IMR-90 (cell line): Measurements from ENCODE around the gene HEXA. TPM values are rescaled to one million over a fixed set of nuclear protein-coding genes. Genes with fewer than 3 reads are reported as not detected.

ENCODE experiments used
- ATAC-seq: fragments of 200-7000 bp; cut with Tn5 transposase; 2 replicates; pipeline ENCODE4 v1.9.1; 2020; ENCODE audit warnings: low read depth, mild to moderate bottlenecking, moderate library complexity
- BruUV-seq: library from RNA; stranded (reverse); fragments of 400-500 nt; replicated peaks from 2 replicates; lab custom pipeline; 2021; lab: Mats Ljungman, UMichigan
- CTCF ChIA-PET: fragments of 300-600 bp; formaldehyde crosslinking; extraction: SDS; loops from one replicate; lab custom pipeline; 2021; ENCODE audit warnings: antibody characterized with exemption; lab: Yijun Ruan, JAX
- POLR2A ChIA-PET: fragments of 300-600 bp; sonication (Branson Sonifier 250); formaldehyde crosslinking; loops from one replicate; lab custom pipeline; 2022; ENCODE audit warnings: antibody characterized with exemption; ENCODE audit not compliant: unreplicated experiment; lab: Charles Lee
- DNase-seq: peaks from one replicate; pipeline ENCODE4 v3.0.0; 2013
- H2AFZ ChIP-seq: replicated peaks from 2 replicates; pipeline ENCODE3; 2013; ENCODE audit warnings: low read length, mild to moderate bottlenecking; ENCODE audit not compliant: poor library complexity
- H2AK5ac ChIP-seq: 2 replicates; pipeline ENCODE4 v1.6.1; 2013; ENCODE audit warnings: low read depth, low read length, inconsistent platforms
- H2AK9ac ChIP-seq: replicated peaks from 2 replicates; pipeline ENCODE3; 2013; ENCODE audit warnings: mild to moderate bottlenecking, low read depth, low read length, moderate library complexity; ENCODE audit not compliant: poor library complexity
- H2BK120ac ChIP-seq: 2 replicates; pipeline ENCODE4 v1.6.1; 2013; ENCODE audit warnings: low read depth, low read length, inconsistent platforms
- H2BK15ac ChIP-seq: 3 replicates; pipeline ENCODE4 v1.6.1; 2013; ENCODE audit warnings: low read depth, low read length, inconsistent platforms
- H2BK20ac ChIP-seq: 2 replicates; pipeline ENCODE4 v1.6.1; 2013; ENCODE audit warnings: low read depth, mild to moderate bottlenecking, inconsistent platforms, low read length, moderate library complexity
- H2BK5ac ChIP-seq: 2 replicates; pipeline ENCODE4 v1.6.1; 2013; ENCODE audit warnings: mild to moderate bottlenecking, low read depth, low read length, inconsistent platforms; ENCODE audit not compliant: poor library complexity, severe bottlenecking
- H3K14ac ChIP-seq: replicated peaks from 2 replicates; pipeline ENCODE4 v1.6.1; 2013; ENCODE audit warnings: low read depth, low read length, inconsistent platforms
- H3K18ac ChIP-seq: 2 replicates; pipeline ENCODE4 v1.6.1; 2013; ENCODE audit warnings: low read depth, low read length, control low read depth
- H3K23ac ChIP-seq: 2 replicates; pipeline ENCODE4 v1.6.1; 2013; ENCODE audit warnings: low read depth, low read length, inconsistent platforms
- H3K27ac ChIP-seq: 2 replicates; pipeline ENCODE4 v1.5.1; 2013; ENCODE audit warnings: mild to moderate bottlenecking, control low read depth, low read length; ENCODE audit not compliant: insufficient read depth
- H3K27me3 ChIP-seq: 2 replicates; pipeline ENCODE4 v1.6.1; 2013; ENCODE audit warnings: low read length; ENCODE audit not compliant: control insufficient read depth, insufficient read depth
- H3K36me3 ChIP-seq: 2 replicates; pipeline ENCODE4 v1.6.1; 2013; ENCODE audit warnings: low read length, mixed read lengths; ENCODE audit not compliant: control insufficient read depth, insufficient read depth
- H3K4ac ChIP-seq: 2 replicates; pipeline ENCODE4 v1.6.1; 2013; ENCODE audit warnings: low read depth, low read length, inconsistent platforms
- H3K4me1 ChIP-seq: 2 replicates; pipeline ENCODE4 v1.6.1; 2013; ENCODE audit warnings: low read length, mixed read lengths; ENCODE audit not compliant: control insufficient read depth, insufficient read depth
- H3K4me2 ChIP-seq: 2 replicates; pipeline ENCODE4 v1.6.1; 2013; ENCODE audit warnings: low read depth, mild to moderate bottlenecking, control low read depth, low read length, moderate library complexity
- H3K4me3 ChIP-seq: 2 replicates; pipeline ENCODE4 v1.5.1; 2013; ENCODE audit warnings: low read depth, mild to moderate bottlenecking, control low read depth, low read length, moderate library complexity; ENCODE audit not compliant: insufficient read depth
- H3K56ac ChIP-seq: 2 replicates; pipeline ENCODE4 v1.6.1; 2013; ENCODE audit warnings: low read length, inconsistent platforms; ENCODE audit not compliant: insufficient read depth; ENCODE audit errors: extremely low read depth
- H3K79me1 ChIP-seq, 2 experiments: 2 replicates each; pipeline ENCODE4 v1.6.1; 2013; ENCODE audit warnings: low read length in 2 of 2, inconsistent platforms in 1 of 2, low read depth in 1 of 2
- H3K9ac ChIP-seq: 2 replicates; pipeline ENCODE4 v1.6.1; 2013; ENCODE audit warnings: low read depth, low read length, control low read depth
- H3K9me1 ChIP-seq: 2 replicates; pipeline ENCODE4 v1.6.1; 2013; ENCODE audit warnings: low read length, inconsistent platforms; ENCODE audit not compliant: insufficient read depth
- H3K9me3 ChIP-seq: 2 replicates; pipeline ENCODE4 v1.6.1; 2013; ENCODE audit warnings: low read length; ENCODE audit not compliant: control insufficient read depth, insufficient read depth
- H4K20me1 ChIP-seq: 2 replicates; pipeline ENCODE4 v1.6.1; 2013; ENCODE audit warnings: low read length, inconsistent platforms; ENCODE audit not compliant: insufficient read depth
- H4K5ac ChIP-seq: 2 replicates; pipeline ENCODE4 v1.6.1; 2013; ENCODE audit warnings: mild to moderate bottlenecking, low read depth, low read length, control low read depth
- H4K8ac ChIP-seq, 2 experiments: 2 replicates each; pipeline ENCODE4 v1.6.1; 2013; ENCODE audit warnings: low read depth in 2 of 2, low read length in 2 of 2, control low read depth in 1 of 2, inconsistent platforms in 1 of 2
- H4K91ac ChIP-seq: 2 replicates; pipeline ENCODE4 v1.6.1; 2013; ENCODE audit warnings: low read depth, low read length, inconsistent platforms; ENCODE audit not compliant: insufficient read depth
- RAD21 ChIP-seq: IDR thresholded peaks from 2 replicates; pipeline ENCODE4 v1.6.1; 2012; ENCODE audit warnings: low read length, improper control_type of control experiment
- WGBS, 2 experiments: methylation state at CpG; one replicate each; pipeline versions ENCODE4 v1.1.5 to v1.1.7; 2013; ENCODE audit warnings: missing lambda C conversion rate in 2 of 2; ENCODE audit not compliant: insufficient read length in 1 of 2; ENCODE audit errors: extremely low coverage in 2 of 2; 5-methylcytosine and 5-hydroxymethylcytosine counted together
- dilution Hi-C: fragments of 300-500 bp; cut with HindIII; formaldehyde crosslinking; loops from one replicate; pipeline ENCODE4 v1.14.3; 2018; ENCODE audit warnings: low sequenced_read_pairs; ENCODE audit not compliant: unreplicated experiment
- in situ Hi-C: fragments of 300-500 bp; cut with MboI; formaldehyde crosslinking; loops from 3 replicates; pipeline ENCODE4 v1.14.3; 2019; ENCODE audit warnings: low sequenced_read_pairs, inconsistent platforms, mixed read lengths
- intact Hi-C: fragments of 100-400 bp; cut with micrococcal nuclease; formaldehyde crosslinking; loops from 2 replicates; pipeline ENCODE4 v1.10.0; 2022
- polyA plus RNA-seq, 3 experiments: library from polyadenylated mRNA; depleted of rRNA; stranded (reverse); fragments of >200 nt; gene quantifications; 2 replicates each; pipeline ENCODE4 v1.2.3, GENCODE V29; 2012; ENCODE audit warnings: low replicate concordance in 1 of 3
- total RNA-seq: library from RNA; depleted of rRNA; stranded (reverse); fragments of >200 nt; gene quantifications from 2 replicates; pipeline ENCODE4 v1.2.3, GENCODE V29; 2012

Gene HEXA
- total and polyA plus RNA-seq, 2 of the 4 experiments (the other 2 are of a cell fraction): 19.4 to 115 TPM

DNA sequence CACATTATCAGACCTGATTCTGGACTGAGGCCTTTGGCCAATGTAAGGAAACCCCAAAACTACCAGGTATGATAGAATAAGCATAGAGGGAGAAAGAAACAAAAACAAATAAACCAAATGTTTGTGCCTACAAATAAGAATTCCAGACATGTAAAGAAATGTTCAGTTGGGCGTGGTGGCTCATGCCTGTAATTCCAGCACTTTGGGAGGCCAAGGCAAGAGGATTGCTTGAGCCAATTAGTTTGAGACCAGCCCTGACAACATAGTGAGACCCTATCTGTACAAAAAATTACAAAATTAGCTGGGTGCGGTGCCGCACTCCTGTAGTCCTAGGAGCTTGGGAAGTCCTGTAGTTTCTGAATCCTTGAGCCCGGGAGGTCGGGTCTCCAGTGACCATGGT, 35.3 kb upstream of the HEXA start:
- intact Hi-C loops (no loop called here), in situ Hi-C loops (no loop called here), dilution Hi-C loops (no loop called here)
- Histone ChIP-seq H2BK20ac (no peak overlapping the region), H3K9me3 (peaks cover 3% of the 10 kb centered on the region), H4K20me1 (no peaks in the 10 kb centered on the region), H3K23ac (no peak overlapping the region), H3K4me1 (no peaks in the 10 kb centered on the region), H3K14ac (no peak overlapping the region), H3K27ac (no peak overlapping the region), H2BK120ac (no peak overlapping the region), H3K18ac (no peak overlapping the region), H2AK5ac (no peak overlapping the region), H3K4me3 (no peak overlapping the region), H3K9ac (no peak overlapping the region), H2BK5ac (no peak overlapping the region), H3K79me1 (no peaks in the 10 kb centered on the region), H2AFZ (no peak overlapping the region), H3K9me1 (no peaks in the 10 kb centered on the region), H3K4me2 (no peak overlapping the region), H3K36me3 (no peaks in the 10 kb centered on the region), H2AK9ac (no peak overlapping the region), H4K91ac (no peak overlapping the region), H4K5ac (no peak overlapping the region), H2BK15ac (no peak overlapping the region), H4K8ac (no peak overlapping the region), H3K4ac (no peak overlapping the region), H3K27me3 (peaks cover 19% of the 10 kb centered on the region), H3K56ac (no peak overlapping the region)
- POLR2A ChIA-PET: no interaction called here
- ATAC-seq (no peak), DNase-seq (no peak)
- 33% methylated on average over 1 of the region's 5 CpGs; no CpG with 5 or more reads in 1 of the 2 experiments for WGBS, 2 experiments
- no peak for TF ChIP-seq RAD21
- CTCF ChIA-PET: no interaction called here
- no TSS peak for BruUV-seq
